ENCODE results near the gene BTBD9.

BTBD9 gene

DNA sequence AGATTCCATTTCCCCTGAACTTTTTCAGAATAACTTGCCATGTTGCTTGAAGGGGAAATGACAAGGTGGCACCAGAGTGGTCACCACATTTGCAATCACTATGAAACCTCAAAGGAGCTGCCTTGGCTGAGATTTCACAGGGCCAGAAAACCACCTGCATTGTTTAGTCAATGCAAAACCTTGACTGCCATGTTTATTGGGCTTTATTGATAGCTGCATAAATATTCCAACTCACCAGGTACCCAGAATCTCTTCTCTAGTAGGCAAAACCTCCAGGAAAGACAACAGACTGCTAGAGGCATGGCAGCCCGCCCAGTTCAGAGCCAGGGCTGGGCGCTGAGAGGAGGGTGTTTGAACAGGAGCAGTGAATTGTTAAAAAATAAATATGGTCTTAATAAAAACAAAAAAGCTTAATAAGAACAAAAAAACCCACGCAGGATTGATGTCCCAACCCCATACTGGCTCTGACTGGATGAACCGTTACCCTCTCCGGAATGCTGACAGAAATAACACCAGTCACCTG lies 444.6 kb downstream of the BTBD9 start:
- DNase-seq (ENCODE audit: low read depth in 3 of 3), result no peak

DNA sequence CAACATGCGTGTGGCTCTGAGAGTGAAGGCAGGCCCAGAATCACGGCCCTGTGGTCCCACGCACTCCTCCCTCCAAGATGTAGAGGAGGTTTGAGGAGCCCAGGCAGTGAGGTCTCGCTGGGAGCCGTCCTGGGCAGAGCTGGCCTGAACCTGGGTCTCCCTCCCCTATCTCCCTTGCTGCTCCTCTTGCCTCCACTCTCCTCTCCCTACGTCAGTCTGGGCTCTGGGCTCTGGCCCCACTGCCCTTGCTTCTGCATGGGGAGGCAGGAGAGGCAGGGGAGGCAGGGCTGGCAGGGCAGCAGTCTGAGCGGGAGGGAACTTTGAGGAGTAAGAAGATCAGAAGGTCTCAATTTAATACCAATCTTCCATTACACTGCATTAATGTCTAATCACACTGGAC lies 445.1 kb downstream of the BTBD9 start:
- DNase-seq (ENCODE audit: low read depth in 3 of 3), result no peak

DNA sequence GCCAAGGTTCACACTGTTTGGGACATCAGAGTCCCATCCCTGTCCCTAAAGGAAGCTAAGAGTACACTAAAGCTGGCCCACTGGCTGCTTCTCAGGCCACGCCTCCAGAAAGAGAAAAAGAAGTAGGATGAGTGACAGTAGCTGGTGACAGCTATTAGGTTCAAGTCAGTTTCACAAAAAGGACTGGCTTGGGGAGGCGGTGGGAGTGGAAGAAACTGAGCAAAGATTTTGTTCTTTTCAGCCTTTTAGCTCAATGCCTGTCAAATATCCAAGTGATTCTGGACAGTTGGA lies 445.5 kb downstream of the BTBD9 start:
- DNase-seq (ENCODE audit: low read depth in 3 of 3), result no peak

DNA sequence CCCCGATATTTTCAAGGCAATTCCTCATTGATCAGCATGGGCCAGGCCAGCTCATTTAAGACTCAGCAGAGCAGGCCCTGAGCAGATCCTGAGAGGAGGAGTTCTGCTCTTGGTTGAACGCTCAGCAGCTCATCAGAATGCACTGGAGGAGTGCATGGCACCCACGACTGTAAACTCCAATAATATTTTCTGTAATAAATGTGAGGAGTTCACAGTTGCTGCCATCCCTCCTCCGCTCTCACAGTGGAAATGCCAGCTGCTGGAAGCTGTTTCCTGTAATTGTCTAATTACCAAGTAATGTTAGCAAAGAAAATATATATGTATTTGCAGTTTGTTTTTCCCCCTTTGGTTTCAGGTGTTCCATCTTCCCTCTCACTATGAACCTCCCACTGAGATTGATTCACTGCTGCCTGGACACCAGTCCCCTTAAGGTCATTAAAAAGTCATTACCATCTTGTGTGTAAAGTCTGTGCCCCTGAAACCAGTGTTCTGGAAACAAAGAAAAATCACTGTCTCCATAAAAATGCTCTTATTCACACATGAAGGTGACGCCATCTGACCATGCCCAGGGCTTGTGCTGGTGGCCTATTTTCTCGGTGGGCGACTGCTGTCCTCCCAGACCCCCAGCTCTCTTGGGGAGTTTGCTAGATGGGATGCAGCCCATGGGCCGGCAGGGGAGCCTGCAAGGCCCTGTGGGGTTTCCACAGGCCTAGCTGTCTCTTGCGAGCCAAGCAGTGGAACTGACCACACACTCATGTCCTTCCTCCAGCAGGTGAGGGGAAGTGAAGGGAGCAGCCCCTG lies 446.0 kb downstream of the BTBD9 start:
- no peak for DNase-seq (ENCODE audit: low read depth in 3 of 3)

DNA sequence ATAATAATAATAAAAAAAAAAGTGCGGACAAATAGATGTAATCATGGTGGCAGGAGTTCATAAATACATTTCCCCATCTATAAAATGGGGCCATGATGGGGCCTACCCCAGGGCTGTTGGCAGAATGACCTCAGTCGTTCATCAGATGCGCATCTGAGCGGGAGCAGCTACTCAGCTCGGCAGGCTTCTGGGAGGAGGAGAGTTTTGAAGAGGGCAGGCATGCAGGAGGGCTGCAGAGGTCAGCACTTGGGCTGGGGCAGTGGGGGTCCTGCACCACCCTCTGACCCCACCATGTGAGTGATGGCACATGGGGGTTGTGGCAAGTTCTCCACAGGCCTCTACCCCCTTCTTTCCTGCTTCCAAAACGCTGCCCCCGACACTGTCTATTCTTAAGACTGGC lies 446.7 kb downstream of the BTBD9 start:
- DNase-seq (ENCODE audit: low read depth in 3 of 3), result no peak

DNA sequence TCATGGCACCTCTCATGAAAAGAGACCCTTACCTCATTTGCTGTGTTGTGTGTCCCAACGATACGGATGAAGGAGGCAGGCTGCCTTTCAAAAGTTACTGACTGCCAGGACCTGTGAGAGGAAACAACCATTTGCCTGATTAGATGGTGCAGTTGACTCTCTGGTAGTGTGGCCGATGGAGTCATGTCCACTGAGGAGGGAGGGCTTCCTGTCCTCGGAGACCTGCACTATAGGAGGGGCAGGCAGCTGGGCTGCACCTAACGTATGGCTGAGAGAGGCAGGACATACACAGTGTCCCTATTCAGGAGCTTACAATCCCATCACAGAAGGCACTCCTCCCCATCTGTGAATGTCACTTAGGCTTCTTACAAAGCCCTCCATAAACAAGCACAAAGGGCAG lies 447.2 kb downstream of the BTBD9 start:
- DNase-seq (ENCODE audit: low read depth in 3 of 3), result no peak

DNA sequence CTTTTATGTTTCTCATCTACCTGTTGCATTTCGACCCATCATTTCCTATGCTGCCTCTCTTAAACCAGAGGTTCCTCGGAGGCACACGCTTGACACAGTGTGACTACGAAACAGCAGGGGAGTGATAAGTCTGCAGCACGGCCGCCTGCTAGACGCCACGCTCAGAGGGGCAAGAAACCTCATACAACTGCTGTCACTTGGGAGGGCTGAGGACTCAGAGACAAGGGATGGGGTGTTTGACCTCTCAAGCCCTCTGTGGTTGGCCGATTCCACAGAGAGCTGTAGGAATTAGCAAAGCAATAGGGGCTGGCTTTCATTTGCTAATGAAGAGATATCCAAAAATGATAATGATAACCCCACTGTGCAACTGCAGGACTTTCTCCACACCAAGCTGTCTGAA lies 447.7 kb downstream of the BTBD9 start:
- no peak for DNase-seq (ENCODE audit: low read depth in 3 of 3)

DNA sequence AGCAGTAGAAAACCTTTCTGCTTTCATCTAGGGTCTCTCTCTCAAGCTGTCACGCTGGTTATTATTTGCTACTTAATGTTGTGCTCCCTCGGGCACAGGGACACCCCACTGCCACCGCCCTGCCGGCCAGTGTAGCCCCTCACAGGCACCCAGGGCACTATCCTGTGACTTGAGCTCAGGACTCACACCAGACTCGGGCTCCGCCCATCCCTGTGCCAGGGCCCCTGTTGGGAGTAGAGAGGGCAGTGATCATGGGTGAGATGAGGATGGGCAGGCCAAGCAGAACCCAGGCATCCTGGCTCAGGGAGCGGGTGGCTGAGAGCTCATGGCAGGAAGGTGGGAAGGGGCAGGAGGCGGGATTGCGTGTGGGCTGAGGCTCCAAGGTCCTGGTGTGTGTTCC lies 448.3 kb downstream of the BTBD9 start:
- DNase-seq (ENCODE audit: low read depth in 3 of 3), result no peak

DNA sequence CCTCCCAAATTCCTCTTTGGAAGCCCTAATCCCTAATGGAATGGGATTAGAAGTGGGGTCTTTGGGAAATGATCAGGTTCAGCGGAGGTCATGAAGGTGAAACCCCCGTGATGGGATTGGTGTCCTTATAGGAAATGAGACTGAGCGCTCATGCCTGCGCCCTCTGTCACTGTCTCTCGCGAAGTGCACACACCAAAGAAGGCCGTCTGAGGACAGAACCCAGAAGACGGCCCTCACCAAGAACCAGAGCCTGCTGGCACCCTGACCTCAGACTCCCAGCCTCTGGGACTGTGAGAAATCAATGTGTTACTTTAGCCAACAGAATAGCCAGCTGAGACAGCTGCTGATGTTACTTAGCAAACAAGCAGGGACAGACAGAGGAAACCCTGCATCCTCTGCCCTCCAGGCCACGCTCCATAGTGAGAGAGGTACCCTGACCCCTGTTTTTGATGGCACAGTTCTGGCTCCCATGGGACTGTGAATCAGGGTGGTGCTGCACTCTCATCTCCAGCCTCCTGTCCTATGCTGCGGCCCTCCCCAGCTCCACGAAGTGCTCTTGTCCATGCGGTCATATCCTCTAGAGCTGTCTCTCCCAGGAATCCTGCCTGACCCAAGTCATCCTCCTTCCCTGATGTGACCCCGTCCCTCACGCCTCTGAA lies 450.9 kb downstream of the BTBD9 start:
- DNase-seq (ENCODE audit: low read depth in 3 of 3), result no peak

DNA sequence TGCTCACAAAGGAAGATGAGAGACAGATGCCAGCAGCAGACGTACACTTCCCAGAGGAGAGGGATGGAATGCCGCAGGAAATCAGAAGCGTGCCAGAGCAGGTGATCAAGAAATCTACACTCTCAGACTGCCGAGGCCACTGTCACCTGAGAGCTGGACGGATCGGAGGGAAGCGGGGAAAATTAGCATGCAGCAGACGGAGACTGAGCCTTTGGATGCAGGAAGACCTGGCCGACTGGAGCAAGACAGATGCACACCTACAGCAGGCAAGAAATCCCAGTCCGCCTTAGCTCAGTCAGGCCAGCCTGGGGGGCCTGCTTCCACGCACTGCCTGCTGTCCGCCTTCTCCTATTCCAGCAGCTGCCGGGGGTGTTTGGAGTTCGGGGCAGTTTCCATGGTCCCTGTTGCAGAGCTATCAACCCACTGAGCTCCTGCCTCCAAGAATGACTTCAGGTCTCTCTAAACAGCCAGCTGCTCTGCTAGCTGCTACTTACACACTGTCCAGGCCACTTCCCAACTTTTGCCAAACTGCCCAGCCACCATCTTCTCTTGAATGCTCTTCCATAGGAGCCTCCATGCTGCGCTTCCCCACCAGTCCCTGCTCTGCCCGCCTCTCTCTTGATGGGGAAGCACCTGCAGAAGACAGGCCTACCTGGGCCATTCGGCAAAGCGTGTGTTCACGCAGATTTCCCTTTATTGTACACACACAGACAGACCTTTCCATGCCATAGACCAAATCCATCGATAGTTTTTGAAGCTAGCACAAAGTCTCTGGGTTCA lies 451.7 kb downstream of the BTBD9 start:
- no peak for DNase-seq (ENCODE audit: low read depth in 3 of 3)

DNA sequence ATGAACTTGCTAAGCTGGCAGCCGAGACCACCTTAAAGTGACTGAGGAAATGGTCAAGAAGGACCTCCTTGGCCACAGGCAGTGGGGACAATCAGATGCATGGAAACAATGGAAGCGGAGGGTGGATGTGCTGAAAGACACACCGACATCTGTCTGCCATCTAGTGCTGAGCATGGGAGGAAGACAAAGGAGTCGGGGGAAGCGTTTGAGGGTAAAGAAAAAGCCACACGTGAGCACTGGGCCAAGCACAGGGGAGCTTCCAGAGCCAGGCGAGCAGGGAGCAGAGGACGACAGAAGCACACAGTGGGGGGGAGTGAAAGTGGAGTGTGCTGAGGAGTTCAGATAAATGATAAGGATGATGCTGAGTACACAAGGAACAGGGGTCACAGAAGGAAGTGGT lies 452.4 kb downstream of the BTBD9 start:
- DNase-seq (ENCODE audit: low read depth in 3 of 3), result no peak

DNA sequence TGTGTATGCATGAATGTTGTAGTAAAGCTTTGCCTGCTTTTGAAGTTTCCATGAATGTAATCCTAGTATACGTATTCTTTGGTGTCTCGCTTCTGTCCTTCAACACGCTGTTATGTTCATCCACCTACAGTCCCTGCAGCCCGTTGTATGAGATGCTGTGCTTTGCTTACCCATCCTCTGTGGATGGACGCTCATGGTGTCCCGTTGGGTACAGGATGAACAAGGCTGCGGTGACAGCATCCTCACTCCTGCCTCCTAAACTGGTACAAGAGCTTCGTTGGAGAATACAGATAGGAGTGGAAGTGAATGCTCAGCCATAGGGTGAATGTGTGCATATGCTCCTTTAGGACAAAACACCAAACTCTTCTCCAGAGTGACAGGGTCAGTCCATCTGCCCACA lies 454.0 kb downstream of the BTBD9 start:
- DNase-seq (ENCODE audit: low read depth in 3 of 3), result no peak

DNA sequence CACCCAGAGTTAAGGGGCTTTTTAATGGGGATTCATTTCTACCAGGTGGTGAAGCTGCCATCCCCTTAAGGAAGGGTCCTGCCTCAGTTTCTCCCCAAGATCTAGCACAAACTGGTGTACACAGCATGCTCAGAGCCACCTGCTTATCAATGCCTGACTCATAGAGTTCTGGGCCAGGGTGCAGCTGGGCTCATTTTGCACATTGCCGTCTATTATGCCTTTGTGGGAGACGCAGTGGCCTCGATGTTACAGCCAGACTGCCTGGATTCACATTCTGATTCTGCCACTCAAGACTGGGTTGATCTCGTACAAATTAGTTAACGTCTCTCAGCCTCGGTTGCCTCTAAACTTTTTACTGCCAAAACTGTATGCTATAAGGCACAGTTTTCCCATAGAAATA lies 454.5 kb downstream of the BTBD9 start:
- DNase-seq (ENCODE audit: low read depth in 3 of 3), result no peak

DNA sequence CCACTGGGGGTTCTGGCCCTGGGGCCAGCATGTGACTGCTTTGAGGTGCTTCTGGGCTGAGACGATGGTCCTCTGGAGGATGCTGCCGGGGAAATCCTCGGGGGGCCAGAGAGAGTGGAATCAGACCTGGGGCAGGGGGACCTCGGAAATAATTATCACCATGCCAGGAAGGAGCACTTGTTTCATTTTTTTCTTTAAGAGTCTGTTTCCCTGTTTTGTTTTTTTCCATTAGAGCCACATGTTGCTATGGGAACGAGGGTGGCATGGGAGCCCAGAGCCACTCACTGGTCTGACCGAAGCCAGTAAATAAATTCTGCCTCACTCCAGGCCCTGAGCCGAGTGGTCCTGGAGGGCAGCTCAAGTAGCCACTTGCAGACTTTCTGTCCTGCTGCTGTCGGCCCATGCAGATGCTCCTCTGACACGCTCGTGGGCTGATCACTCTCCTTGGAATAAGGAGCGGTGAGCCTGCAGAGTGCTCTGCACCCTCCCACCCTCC lies 455.1 kb downstream of the BTBD9 start:
- no peak for DNase-seq (ENCODE audit: low read depth in 3 of 3)

DNA sequence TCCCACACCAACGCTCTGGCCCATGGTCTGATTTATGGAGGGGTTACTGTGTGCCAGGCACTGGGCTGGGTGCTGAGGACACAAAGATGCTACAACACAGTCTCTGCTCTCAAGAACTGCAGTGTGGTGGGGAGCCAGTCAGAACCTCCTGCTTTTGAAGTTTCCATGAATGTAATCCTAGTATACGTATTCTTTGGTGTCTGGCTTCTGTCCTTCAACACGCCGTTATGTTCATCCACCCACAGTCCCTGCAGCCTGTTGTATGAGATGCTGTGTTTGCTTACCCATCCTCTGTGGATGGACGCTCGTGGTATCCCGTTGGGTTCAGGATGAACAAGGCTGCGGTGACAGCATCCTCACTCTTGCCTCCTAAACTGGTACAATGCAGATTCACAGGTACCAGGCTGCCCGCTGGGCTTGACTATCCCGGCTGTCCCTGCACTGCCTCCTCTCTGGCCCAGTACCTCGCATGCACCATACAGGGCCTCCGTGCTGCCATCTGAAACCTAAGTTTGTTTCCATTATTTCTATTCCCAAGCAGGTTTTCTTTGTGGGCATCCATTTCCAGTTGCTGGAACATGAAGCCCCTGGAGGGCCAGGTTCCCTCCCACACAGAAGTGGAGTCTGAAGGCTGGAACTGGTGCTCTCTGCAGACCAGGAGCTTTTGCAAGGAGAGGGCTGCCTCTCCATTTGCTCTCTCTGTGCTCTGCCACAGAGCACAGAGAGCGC lies 455.7 kb downstream of the BTBD9 start:
- DNase-seq (ENCODE audit: low read depth in 3 of 3), result no peak

DNA sequence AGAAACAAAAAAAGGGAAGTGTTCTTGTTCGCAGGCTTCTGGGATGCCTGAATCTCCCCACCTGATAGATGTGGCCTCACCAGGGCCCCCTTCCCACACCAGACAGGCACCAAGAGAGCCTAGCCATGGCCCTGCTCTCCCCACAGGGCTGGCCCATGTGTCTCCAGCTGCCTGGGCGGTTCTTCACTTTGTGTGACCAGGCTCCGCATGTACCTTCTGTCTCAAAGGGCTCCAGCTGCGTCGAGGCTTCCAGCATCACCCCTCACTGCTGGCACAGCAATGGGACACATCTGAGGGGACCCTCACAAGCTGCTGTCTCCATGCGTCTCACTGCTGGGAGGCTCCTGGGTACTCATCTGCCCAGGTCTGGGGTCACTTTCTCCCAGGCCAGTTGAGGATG lies 457.3 kb downstream of the BTBD9 start:
- no peak for DNase-seq (ENCODE audit: low read depth in 3 of 3)

DNA sequence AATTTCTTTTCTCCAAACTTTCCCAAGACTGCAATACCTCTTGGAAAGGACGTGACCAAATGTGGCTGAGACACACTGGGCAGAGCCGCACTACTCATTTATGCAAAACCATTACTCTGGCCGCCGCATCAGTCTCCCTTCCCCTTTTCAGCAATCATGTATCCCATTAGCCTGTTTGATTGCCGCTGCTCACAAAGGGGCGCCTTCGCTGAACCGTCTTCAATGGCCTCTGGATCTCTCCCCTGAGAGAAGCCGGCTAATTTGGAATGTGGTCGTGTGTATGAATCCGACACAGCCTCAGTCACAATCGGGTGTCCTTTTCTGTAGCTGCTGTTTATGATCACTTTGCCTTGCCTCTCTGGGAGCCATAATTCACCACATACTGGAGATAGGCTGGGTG lies 459.1 kb downstream of the BTBD9 start:
- no peak for DNase-seq (ENCODE audit: low read depth in 3 of 3)

DNA sequence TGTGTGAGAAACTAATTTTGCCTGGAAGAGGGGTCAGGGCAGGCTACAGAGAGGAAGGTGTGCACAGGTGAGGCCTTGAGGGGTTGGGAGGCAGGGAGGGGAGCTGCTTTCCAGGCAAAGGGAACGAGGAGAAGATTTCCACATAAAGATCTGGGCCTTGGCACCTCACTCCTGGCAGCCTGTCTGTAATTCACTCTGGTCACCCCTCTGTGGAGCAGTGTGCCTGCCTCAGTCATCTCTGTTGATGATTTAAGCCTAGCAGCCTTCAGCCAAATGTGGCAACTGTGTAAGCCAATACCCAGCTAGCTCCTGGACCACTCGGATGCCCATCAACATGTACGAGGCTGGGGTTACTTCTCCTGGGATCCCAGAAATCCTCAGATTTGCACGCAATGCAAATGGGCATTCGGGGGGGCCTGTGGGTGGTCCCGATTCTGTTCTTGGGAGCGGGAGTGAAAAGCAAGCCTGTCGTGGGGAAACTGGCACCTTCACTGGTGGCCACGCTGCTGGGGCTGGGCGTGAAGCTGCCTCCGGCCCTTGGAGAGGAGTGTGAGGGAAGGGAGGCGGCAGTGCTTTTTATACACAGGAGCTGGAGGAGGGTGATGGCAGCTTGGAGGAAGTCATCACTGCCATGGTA lies 459.8 kb downstream of the BTBD9 start:
- DNase-seq (ENCODE audit: low read depth in 3 of 3), result no peak

DNA sequence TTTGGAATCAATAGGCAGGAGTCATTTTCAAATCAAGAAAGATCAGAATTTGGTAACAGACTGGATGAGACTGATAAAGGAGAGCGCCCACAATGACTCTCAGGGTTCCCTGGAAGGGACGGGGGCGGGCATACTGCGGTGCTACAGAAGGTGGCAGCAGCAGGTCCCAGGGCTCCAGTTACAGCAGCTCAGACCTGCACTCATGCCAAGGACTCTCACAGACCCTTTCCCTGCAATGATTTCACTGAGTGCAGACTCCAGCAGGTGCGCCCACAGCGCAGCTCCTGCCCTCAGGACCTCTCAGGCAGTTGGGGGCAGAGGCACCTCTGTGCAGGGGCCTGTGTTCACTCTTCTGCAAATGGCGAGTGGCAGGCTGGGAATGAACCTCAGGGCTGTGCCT lies 460.4 kb downstream of the BTBD9 start:
- DNase-seq (ENCODE audit: low read depth in 3 of 3), result no peak

DNA sequence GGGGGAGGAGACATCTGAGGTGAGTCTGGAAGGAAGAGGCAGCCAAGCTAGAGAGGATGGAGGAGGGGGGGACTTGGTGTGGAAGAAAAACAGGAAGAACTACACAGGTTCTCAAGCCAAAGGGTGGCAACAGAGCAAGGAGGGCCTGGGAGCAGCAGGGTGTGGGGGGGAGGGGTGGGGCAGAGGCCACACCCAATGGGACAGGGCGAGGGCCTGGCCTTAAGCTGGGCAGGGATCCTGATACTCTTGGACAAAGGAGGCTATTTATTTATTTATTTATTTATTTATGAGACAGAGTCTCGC lies 461.2 kb downstream of the BTBD9 start:
- no peak for DNase-seq (ENCODE audit: low read depth in 3 of 3)

DNA sequence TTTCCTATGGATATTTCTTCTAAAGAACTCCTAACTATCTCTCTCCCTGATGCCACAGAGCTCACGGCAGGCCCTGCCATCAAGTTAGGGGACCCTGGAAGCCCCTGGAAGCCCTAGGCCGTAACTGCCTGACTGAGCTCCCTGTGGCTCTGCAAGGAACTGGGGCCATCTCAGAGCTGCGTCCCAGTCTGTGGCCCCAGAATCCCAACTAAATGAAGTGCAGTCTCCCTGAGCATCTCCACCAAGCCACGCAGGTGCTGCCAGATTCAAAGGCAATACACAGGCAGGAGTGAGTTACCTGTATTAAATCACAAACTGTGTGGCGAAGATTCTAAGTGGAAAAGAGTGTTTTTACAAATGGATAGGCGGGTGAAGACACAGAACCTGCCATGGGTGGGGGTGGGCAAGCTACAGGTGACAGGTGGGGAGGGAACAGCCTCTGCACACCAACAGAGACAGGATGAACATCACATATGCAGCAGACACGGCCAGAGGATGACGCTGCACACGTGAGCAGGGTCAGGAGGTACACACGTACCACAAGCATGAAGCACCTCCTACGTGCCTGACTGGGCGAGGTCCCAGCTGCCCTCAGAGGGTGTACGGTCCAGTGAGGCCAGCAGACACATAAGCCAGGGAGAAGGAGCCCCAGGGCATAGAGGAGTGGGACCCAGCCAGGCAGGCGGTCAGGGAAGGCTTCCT lies 461.7 kb downstream of the BTBD9 start:
- DNase-seq (ENCODE audit: low read depth in 3 of 3), result no peak
